Measurements from ENCODE around the gene NFATC1. TPM values are rescaled to one million over a fixed set of nuclear protein-coding genes. Genes with fewer than 3 reads are reported as not detected.

The NFATC1 gene
- polyA plus RNA-seq, 1 donor from 2014 or later, result 0.37 TPM

DNA sequence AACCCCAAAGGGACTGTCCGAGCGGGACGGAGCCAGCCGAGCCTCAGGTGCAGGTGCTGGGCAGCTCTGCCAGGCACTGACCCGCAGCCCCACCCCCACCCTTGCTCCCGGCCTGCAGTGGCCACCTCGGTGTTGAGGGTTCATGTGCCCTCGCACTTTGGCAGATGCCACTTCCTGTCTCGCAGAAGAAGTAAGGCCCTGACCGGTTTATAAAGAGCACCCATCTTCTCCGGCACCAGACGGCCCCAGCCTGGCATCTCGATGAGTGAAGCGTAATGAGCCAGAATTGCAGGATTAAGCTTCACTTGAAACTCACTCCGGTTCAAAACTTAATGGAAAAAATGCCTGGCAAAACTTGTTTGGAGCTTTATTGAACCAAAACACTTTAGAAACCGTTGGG is 10.9 kb upstream of the NFATC1 start:
- Histone ChIP-seq H2AFZ (ENCODE audit: low read depth, low read length) (no peak overlapping the region), H3K27ac (ENCODE audit: low read length) (no peak overlapping the region), H3K36me3 (ENCODE audit: insufficient read depth, low read length) (no peaks in the 10 kb centered on the region), H3K27me3 (ENCODE audit: insufficient read depth, low read depth, low read length) (no peaks in the 10 kb centered on the region), H4K20me1 (ENCODE audit: insufficient read depth) (no peaks in the 10 kb centered on the region), H3K4me3 (ENCODE audit: low read length) (no peak overlapping the region), H3K9me3 (ENCODE audit: low read length) (no peaks in the 10 kb centered on the region), H3K9ac (ENCODE audit: low read length) (no peak overlapping the region), H3K79me2 (replicated peaks; ENCODE audit: insufficient read depth, low read length) (no peaks in the 10 kb centered on the region), H3K4me2 (ENCODE audit: low read length) (no peak overlapping the region), H3F3A (ENCODE audit: insufficient read depth, low read length, poor library complexity, severe bottlenecking) (no peaks in the 10 kb centered on the region), H3K9me2 (ENCODE audit: insufficient read depth, low read length) (no peaks in the 10 kb centered on the region)
- TF ChIP-seq EZH2 (IDR thresholded peaks at IDR 0.05; ENCODE audit: borderline replicate concordance, insufficient read depth, low read length, poor library complexity, severe bottlenecking) (no peak), TAF1 (IDR thresholded peaks at IDR 0.05; ENCODE audit: low read depth) (no peak), MXI1 (conservative IDR thresholded peaks at IDR 0.05; ENCODE audit: poor library complexity, severe bottlenecking) (no peak), POLR2AphosphoS5 (IDR thresholded peaks at IDR 0.05) (no peak), SMC3 (conservative IDR thresholded peaks at IDR 0.05; ENCODE audit: poor library complexity) (no peak), RAD21 (conservative IDR thresholded peaks at IDR 0.05) (no peak)
- TF ChIP-seq, protein P1, sequence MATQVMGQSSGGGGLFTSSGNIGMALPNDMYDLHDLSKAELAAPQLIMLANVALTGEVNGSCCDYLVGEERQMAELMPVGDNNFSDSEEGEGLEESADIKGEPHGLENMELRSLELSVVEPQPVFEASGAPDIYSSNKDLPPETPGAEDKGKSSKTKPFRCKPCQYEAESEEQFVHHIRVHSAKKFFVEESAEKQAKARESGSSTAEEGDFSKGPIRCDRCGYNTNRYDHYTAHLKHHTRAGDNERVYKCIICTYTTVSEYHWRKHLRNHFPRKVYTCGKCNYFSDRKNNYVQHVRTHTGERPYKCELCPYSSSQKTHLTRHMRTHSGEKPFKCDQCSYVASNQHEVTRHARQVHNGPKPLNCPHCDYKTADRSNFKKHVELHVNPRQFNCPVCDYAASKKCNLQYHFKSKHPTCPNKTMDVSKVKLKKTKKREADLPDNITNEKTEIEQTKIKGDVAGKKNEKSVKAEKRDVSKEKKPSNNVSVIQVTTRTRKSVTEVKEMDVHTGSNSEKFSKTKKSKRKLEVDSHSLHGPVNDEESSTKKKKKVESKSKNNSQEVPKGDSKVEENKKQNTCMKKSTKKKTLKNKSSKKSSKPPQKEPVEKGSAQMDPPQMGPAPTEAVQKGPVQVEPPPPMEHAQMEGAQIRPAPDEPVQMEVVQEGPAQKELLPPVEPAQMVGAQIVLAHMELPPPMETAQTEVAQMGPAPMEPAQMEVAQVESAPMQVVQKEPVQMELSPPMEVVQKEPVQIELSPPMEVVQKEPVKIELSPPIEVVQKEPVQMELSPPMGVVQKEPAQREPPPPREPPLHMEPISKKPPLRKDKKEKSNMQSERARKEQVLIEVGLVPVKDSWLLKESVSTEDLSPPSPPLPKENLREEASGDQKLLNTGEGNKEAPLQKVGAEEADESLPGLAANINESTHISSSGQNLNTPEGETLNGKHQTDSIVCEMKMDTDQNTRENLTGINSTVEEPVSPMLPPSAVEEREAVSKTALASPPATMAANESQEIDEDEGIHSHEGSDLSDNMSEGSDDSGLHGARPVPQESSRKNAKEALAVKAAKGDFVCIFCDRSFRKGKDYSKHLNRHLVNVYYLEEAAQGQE (IDR thresholded peaks at IDR 0.05; ENCODE audit: borderline replicate concordance), result no peak
- TF ChIP-seq, protein P2, sequence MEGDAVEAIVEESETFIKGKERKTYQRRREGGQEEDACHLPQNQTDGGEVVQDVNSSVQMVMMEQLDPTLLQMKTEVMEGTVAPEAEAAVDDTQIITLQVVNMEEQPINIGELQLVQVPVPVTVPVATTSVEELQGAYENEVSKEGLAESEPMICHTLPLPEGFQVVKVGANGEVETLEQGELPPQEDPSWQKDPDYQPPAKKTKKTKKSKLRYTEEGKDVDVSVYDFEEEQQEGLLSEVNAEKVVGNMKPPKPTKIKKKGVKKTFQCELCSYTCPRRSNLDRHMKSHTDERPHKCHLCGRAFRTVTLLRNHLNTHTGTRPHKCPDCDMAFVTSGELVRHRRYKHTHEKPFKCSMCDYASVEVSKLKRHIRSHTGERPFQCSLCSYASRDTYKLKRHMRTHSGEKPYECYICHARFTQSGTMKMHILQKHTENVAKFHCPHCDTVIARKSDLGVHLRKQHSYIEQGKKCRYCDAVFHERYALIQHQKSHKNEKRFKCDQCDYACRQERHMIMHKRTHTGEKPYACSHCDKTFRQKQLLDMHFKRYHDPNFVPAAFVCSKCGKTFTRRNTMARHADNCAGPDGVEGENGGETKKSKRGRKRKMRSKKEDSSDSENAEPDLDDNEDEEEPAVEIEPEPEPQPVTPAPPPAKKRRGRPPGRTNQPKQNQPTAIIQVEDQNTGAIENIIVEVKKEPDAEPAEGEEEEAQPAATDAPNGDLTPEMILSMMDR (IDR thresholded peaks at IDR 0.05; ENCODE audit: poor library complexity, severe bottlenecking), result no peak

DNA sequence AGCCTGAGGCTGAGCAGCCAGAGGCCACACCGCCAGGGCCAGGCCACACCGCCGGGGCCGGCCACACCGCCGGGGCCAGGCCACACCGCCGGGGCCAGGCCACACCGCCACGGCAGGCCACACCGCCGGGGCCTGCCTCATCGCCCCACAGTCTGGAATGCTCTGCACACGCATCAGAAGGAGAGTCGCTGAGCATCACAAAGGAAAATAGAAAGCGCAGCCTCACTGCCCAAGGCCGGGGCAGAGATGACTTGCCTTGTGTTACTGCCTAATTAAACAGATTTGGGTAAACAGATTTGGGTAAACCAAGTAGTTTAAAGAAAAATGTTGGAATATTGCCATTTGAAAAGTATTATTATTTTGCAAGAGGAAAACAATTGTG is 10.4 kb upstream of the NFATC1 start:
- no peaks in the 10 kb centered on the region for H3K9me2 ChIP-seq (ENCODE audit: insufficient read depth, low read length)
- no peaks in the 10 kb centered on the region for H3K79me2 ChIP-seq (replicated peaks; ENCODE audit: insufficient read depth, low read length)
- H3K36me3 ChIP-seq (ENCODE audit: insufficient read depth, low read length), result no peaks in the 10 kb centered on the region
- H3F3A ChIP-seq (ENCODE audit: insufficient read depth, low read length, poor library complexity, severe bottlenecking), result no peaks in the 10 kb centered on the region
- H3K9ac ChIP-seq (ENCODE audit: low read length), result no peak overlapping the region
- H4K20me1 ChIP-seq (ENCODE audit: insufficient read depth), result no peaks in the 10 kb centered on the region
- H3K4me2 ChIP-seq (ENCODE audit: low read length), result no peak overlapping the region
- no peaks in the 10 kb centered on the region for H3K9me3 ChIP-seq (ENCODE audit: low read length)
- TF ChIP-seq, protein P1 (IDR thresholded peaks at IDR 0.05; ENCODE audit: borderline replicate concordance), result no peak
- TF ChIP-seq, protein P2 (IDR thresholded peaks at IDR 0.05; ENCODE audit: poor library complexity, severe bottlenecking), result no peak
- TF ChIP-seq RAD21 (conservative IDR thresholded peaks at IDR 0.05) (no peak), EP300 (conservative IDR thresholded peaks at IDR 0.05; ENCODE audit: poor library complexity, severe bottlenecking) (no peak), SMC3 (conservative IDR thresholded peaks at IDR 0.05; ENCODE audit: poor library complexity) (no peak), POLR2AphosphoS5 (IDR thresholded peaks at IDR 0.05) (no peak), MXI1 (conservative IDR thresholded peaks at IDR 0.05; ENCODE audit: poor library complexity, severe bottlenecking) (no peak), TAF1 (IDR thresholded peaks at IDR 0.05; ENCODE audit: low read depth) (no peak), EZH2 (IDR thresholded peaks at IDR 0.05; ENCODE audit: borderline replicate concordance, insufficient read depth, low read length, poor library complexity, severe bottlenecking) (no peak)
- H3K27ac ChIP-seq (ENCODE audit: low read length), result no peak overlapping the region
- H3K27me3 ChIP-seq (ENCODE audit: insufficient read depth, low read depth, low read length), result no peaks in the 10 kb centered on the region
- H3K4me3 ChIP-seq (ENCODE audit: low read length), result no peak overlapping the region
- H2AFZ ChIP-seq (ENCODE audit: low read depth, low read length), result no peak overlapping the region
